Activated CD8-positive, alpha-beta T cell treated with anti-CD3 and anti-CD28 coated beads for 36 hours (primary cell): ENCODE results near the gene PSORS1C1. TPM values are rescaled to one million over a fixed set of nuclear protein-coding genes. Genes with fewer than 3 reads are reported as not detected.

Source experiments
- ATAC-seq: fragments of 200-7000 bp; cut with Tn5 transposase; one replicate; pipeline ENCODE4 v1.10.0; 2021; ENCODE audit warnings: mild to moderate bottlenecking, moderate library complexity
- CTCF ChIA-PET: fragments of 350-600 bp; sonication (Branson Sonifier 250); formaldehyde crosslinking; loops from one replicate; lab custom pipeline; 2021; ENCODE audit warnings: antibody characterized with exemption; lab: Charles Lee
- POLR2A ChIA-PET: fragments of 350-600 bp; sonication (Branson Sonifier 250); formaldehyde crosslinking; loops from one replicate; lab custom pipeline; 2021; ENCODE audit warnings: antibody characterized with exemption; lab: Charles Lee
- DNase-seq: peaks from one replicate; pipeline ENCODE4 v3.0.0-alpha.2; 2020
- H3K27ac Mint-ChIP-seq: one replicate; pipeline ENCODE4 v1.8.0; 2021; ENCODE audit warnings: mild to moderate bottlenecking, mixed read lengths
- H3K27me3 Mint-ChIP-seq: one replicate; pipeline ENCODE4 v1.8.0; 2021; ENCODE audit warnings: mixed read lengths
- H3K36me3 Mint-ChIP-seq: one replicate; pipeline ENCODE4 v1.8.0; 2021; ENCODE audit warnings: low read depth, mixed read lengths
- H3K4me1 Mint-ChIP-seq: one replicate; pipeline ENCODE4 v1.8.0; 2021; ENCODE audit warnings: low read depth, mixed read lengths
- H3K4me3 Mint-ChIP-seq: one replicate; pipeline ENCODE4 v1.8.0; 2021; ENCODE audit warnings: mild to moderate bottlenecking, moderate library complexity, mixed read lengths
- H3K9me3 Mint-ChIP-seq: one replicate; pipeline ENCODE4 v1.8.0; 2021; ENCODE audit warnings: mixed read lengths
- intact Hi-C: fragments of 100-400 bp; cut with micrococcal nuclease; formaldehyde crosslinking; loops from one replicate; pipeline ENCODE4 v1.10.0; 2022
- total RNA-seq, 2 experiments: library from RNA; stranded (reverse); gene quantifications; one replicate each; pipeline ENCODE4 v1.2.3, GENCODE V29; 2021
- TF ChIP-seq, protein P1 (sequence below): fragments of 200-600 bp; IDR thresholded peaks from one replicate; pipeline ENCODE4 v1.8.0; 2022; ENCODE audit warnings: antibody characterized with exemption, mild to moderate bottlenecking

The PSORS1C1 gene
- total RNA-seq, 2 experiments from 2014 or later: not detected

- H3K36me3 Mint-ChIP-seq: no peaks in the 10 kb centered on the region
- ChIA-PET POLR2A (no interaction called here), CTCF (interaction anchor here (0.6 to 2.8 kb wide), 27 partner anchors 9 to 253 kb away, joined by 3 to 12 read pairs (median 4); partner anchors contain the start of genes C6orf15 and PSORS1C2)
- H3K9me3 Mint-ChIP-seq: no peaks in the 10 kb centered on the region
- peaks cover 2% of the 10 kb centered on the region for H3K27me3 Mint-ChIP-seq
- DNase-seq (peak; percentile 88), ATAC-seq (peak; percentile 91)
- peaks cover 2% of the 10 kb centered on the region for H3K4me1 Mint-ChIP-seq
- no peak overlapping the region for H3K4me3 Mint-ChIP-seq
- TF ChIP-seq, protein P1, sequence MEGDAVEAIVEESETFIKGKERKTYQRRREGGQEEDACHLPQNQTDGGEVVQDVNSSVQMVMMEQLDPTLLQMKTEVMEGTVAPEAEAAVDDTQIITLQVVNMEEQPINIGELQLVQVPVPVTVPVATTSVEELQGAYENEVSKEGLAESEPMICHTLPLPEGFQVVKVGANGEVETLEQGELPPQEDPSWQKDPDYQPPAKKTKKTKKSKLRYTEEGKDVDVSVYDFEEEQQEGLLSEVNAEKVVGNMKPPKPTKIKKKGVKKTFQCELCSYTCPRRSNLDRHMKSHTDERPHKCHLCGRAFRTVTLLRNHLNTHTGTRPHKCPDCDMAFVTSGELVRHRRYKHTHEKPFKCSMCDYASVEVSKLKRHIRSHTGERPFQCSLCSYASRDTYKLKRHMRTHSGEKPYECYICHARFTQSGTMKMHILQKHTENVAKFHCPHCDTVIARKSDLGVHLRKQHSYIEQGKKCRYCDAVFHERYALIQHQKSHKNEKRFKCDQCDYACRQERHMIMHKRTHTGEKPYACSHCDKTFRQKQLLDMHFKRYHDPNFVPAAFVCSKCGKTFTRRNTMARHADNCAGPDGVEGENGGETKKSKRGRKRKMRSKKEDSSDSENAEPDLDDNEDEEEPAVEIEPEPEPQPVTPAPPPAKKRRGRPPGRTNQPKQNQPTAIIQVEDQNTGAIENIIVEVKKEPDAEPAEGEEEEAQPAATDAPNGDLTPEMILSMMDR: peak; percentile 73
- intact Hi-C loops: no loop called here
- no peak overlapping the region for H3K27ac Mint-ChIP-seq
Measured at GRCh38 chr6:31128093-31128676, 13.6 kb downstream of the PSORS1C1 start.

DNA sequence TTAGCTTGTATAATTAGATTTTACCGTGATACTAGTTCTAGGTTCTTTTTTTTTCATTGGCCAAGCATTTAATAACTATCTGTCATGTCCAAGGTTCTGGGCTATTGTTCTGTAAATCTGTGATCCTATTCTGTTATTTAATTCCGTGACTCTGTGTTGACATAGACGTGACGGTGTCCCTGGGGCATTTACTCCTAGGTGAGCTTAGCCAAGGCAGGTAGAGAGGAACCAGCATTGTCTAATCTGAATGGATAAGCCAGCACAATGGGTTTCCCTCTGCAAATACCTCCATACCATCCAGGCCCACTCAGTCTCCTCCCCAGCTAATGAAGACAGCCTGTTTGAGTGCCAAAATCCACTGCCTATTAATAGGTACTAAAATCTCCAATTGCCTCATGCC is 14.5 kb downstream of the PSORS1C1 start:
- no peak for DNase-seq
- CTCF ChIA-PET: interaction anchor here (0.6 to 2.8 kb wide), 29 partner anchors 8 to 300 kb away, joined by 3 to 12 read pairs (median 4); partner anchors contain the start of genes C6orf15, PSORS1C2 and TCF19
- Mint-ChIP-seq H3K36me3 (no peaks in the 10 kb centered on the region), H3K27me3 (peaks cover 2% of the 10 kb centered on the region), H3K4me3 (no peak overlapping the region), H3K4me1 (peaks cover 2% of the 10 kb centered on the region), H3K9me3 (no peaks in the 10 kb centered on the region), H3K27ac (no peak overlapping the region)
- TF ChIP-seq, protein P1: no peak
- ATAC-seq: no peak
- intact Hi-C loops: no loop called here
- POLR2A ChIA-PET: no interaction called here

DNA sequence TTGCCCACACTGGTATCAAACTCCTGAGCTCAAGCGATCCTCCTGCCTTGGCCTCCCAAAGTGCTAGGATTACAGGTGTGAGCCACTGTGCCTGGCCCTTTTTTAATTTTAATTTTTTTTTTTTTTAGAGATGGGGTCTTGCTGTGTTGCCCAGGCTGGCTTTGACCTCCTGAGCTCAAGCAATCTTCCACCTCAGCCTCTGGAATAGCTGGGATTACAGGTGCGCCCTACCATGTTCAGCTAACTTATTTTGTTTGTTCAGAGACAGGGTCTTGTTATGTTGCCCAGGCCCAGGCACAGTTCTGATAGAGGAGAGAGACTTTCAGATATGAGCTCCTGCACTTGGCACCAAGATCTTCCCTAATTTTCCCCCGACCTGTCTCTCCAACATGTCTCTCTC is 16.2 kb downstream of the PSORS1C1 start:
- H3K4me3 Mint-ChIP-seq: no peak overlapping the region
- POLR2A ChIA-PET: no interaction called here
- no peaks in the 10 kb centered on the region for H3K36me3 Mint-ChIP-seq
- ATAC-seq (no peak), DNase-seq (no peak)
- peaks cover 2% of the 10 kb centered on the region for H3K4me1 Mint-ChIP-seq
- CTCF ChIA-PET: interaction anchor here (0.7 to 3.4 kb wide), 7 partner anchors 12 to 247 kb away, joined by 3 to 11 read pairs (median 4); no protein-coding TSS in a partner anchor
- H3K27me3 Mint-ChIP-seq: peaks cover 2% of the 10 kb centered on the region
- H3K27ac Mint-ChIP-seq: no peak overlapping the region
- TF ChIP-seq, protein P1: no peak
- H3K9me3 Mint-ChIP-seq: no peaks in the 10 kb centered on the region
- intact Hi-C loops: no loop called here

- no peak overlapping the region for H3K27ac Mint-ChIP-seq
- POLR2A ChIA-PET: no interaction called here
- H3K36me3 Mint-ChIP-seq: no peaks in the 10 kb centered on the region
Measured at GRCh38 chr6:31131595-31131994, 17.0 kb downstream of the PSORS1C1 start.

DNA sequence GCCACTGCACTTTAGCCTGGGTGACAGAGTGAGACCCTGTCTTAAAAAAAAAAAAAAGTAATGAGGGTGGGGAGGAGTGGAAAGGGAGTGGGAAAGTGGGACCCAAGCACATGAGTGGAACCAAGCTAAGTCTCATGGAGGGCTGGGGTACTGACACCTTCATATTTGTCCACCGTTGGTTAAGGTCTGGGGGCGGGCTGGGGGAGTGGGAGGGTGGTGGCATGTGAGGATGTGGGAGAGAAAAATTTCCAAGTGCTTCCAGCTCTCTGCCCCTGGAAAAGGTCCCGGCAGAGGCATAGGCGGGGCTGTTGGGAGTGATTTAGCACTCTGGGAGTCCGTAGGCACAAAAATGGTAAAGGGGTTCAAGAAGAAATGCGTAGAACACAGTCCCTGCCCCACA is 18.2 kb downstream of the PSORS1C1 start:
- ChIA-PET CTCF (interaction anchor here (0.8 to 3.4 kb wide), 7 partner anchors 9 to 310 kb away, joined by 3 to 11 read pairs (median 4); no protein-coding TSS in a partner anchor), POLR2A (no interaction called here)
- no peak overlapping the region for H3K4me3 Mint-ChIP-seq
- ATAC-seq (no peak), DNase-seq (no peak)
- peaks cover 2% of the 10 kb centered on the region for H3K27me3 Mint-ChIP-seq
- H3K9me3 Mint-ChIP-seq: no peaks in the 10 kb centered on the region
- no peak overlapping the region for H3K27ac Mint-ChIP-seq
- H3K36me3 Mint-ChIP-seq: no peaks in the 10 kb centered on the region
- intact Hi-C loops: no loop called here
- H3K4me1 Mint-ChIP-seq: peaks cover 6% of the 10 kb centered on the region
- TF ChIP-seq, protein P1: no peak

More at GRCh38 chr6:31131595-31131994, 17.0 kb downstream of the PSORS1C1 start:
- Mint-ChIP-seq H3K4me3 (no peak overlapping the region), H3K4me1 (peaks cover 2% of the 10 kb centered on the region), H3K27me3 (peaks cover 2% of the 10 kb centered on the region), H3K9me3 (no peaks in the 10 kb centered on the region)
- TF ChIP-seq, protein P1: no peak
- DNase-seq: no peak
- ATAC-seq: no peak
- CTCF ChIA-PET: interaction anchor here (0.7 to 3.4 kb wide), 6 partner anchors 44 to 235 kb away, joined by 3 to 11 read pairs (median 4); partner anchors contain the start of gene VARS2
- intact Hi-C loops: no loop called here
